ENCODE results near the gene PDE8B.

- TF ChIP-seq CTCF (IDR thresholded peaks at IDR 0.05; ENCODE audit: low read length) (no peak), EZH2 (IDR thresholded peaks at IDR 0.05; ENCODE audit: borderline replicate concordance, low read length) (no peak)
These were observed 23.7 kb upstream of the PDE8B start for GRCh38 chr5:77186652-77187370.
